NCI-H446 treated with DMSO at 0.1 percent for 48 hours (cell line): ENCODE measurements around the gene ARHGEF37.
"Not testable (repeated sequence)": the region's sequence is repeated elsewhere in the genome, so short reads cannot be mapped to it uniquely, and the experiment has no call there.

Experiments used
- DNase-seq: peaks from one replicate; lab custom pipeline; 2025; lab: John Stamatoyannopoulos, UW

ARHGEF37 gene, protein sequence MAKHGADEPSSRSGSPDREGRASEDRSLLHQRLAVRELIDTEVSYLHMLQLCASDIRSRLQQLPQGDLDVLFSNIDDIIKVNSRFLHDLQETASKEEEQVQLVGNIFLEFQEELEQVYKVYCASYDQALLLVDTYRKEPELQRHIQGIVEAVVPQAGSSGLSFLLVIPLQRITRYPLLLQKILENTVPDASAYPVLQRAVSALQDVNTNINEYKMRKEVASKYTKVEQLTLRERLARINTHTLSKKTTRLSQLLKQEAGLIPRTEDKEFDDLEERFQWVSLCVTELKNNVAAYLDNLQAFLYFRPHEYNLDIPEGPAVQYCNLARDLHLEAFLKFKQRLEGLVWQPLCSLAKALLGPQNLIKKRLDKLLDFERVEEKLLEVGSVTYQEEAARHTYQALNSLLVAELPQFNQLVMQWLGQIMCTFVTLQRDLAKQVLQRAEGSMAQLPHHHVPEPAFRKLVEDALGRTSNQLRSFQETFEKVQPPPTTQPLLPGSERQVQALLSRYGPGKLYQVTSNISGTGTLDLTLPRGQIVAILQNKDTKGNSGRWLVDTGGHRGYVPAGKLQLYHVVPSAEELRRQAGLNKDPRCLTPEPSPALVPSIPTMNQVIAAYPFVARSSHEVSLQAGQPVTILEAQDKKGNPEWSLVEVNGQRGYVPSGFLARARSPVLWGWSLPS

DNA sequence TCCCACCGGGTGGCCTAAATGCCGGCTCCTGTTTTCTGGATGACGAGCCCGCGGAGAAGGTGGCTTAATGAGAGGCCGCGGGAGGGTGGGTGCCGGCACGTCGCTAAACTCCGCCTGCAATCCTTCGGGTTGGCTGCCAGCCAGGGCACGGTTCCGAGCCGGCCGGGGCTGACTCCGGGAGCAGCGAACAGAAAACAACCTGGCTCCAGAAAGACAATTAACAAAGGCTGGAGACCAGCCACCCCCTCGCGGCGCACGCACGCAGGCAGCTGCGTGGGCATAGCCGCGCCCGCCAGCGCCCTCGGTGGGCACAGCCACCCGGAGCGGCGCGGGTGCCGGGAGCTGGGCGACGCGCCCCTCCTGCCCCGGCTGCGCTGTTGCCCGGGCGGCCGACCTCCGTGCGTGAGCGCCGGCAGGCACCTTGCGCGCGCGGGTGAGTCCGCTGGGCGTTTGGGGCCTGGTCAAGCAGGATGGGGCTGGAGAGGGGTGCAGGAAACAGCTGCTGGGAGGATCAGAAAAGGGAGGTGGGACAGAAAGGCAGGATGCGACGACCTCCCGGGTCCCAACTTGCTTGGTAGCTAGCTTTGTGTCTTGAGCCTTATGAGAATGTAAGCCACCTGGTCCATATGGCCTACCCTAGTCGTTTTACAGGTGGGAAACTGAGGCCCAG is at the start of gene ARHGEF37:
Gene ARHGEF37, plus strand, starts transcription at position 307 of the 670 bp plus-strand sequence. CDS start 16,272 bp downstream, outside the sequence.
- peak; percentile 8 for DNase-seq

- no peak for DNase-seq
These were observed 48.9 kb upstream of the ARHGEF37 start for GRCh38 chr5:149532413-149532812.

DNA sequence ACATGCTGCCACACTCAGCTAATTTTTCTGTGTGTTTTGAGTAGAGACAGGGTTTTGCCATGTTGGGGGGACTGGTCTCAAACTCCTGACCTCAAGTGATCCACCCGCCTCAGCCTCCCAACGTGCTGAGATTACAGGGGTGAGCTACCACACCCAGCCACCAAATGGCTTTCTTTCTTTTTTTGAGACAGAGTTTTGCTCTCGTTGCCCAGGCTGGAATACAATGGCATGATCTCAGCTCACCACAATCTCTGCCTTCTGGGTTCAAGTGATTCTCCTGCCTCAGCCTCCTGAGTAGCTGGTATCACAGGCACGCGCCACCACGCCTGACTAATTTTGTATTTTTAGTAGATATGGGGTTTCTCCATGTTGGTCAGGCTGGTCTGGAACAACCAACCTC is 45.5 kb upstream of the ARHGEF37 start:
- DNase-seq, result not testable (repeated sequence)

- DNase-seq, result no peak
These were observed 43.8 kb upstream of the ARHGEF37 start for GRCh38 chr5:149537374-149537975.

DNA sequence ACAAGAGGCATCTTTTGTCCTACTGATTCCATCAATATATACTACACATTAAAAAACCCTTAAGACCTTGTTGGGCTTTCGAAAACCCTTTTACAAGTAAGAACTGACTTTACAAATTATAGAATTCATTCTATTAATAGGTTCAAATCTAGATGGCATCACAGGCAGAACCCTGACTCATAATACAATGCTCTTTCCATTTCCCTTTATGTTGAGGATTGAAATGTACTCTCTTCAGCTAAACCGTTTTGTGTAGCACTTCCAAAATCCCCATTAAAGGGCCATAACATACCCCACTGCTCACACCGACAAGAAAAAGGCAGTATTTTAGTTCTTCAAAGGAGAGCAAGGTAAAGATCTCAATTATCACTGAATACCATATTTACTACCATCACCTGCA is 41.2 kb upstream of the ARHGEF37 start:
- DNase-seq, result no peak

DNA sequence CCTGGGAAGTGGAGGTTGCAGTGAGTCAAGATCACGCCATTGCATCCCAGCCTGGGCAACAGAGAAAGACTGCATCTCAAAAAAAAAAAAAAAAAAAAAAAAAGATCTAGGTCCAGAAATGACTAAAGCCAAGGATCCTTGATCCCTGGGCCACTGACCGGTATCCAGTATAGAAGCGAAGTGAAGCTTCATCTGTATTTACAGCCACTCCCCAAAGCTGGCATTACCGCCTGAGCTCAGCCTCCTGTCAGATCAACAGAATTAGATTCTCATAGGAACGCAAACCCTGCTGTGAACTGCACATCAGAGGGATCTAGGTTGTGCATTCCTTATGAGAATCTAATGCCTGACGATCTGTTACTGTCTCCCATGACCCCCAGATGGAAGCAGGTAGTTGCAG is 39.4 kb upstream of the ARHGEF37 start:
- no peak for DNase-seq

DNA sequence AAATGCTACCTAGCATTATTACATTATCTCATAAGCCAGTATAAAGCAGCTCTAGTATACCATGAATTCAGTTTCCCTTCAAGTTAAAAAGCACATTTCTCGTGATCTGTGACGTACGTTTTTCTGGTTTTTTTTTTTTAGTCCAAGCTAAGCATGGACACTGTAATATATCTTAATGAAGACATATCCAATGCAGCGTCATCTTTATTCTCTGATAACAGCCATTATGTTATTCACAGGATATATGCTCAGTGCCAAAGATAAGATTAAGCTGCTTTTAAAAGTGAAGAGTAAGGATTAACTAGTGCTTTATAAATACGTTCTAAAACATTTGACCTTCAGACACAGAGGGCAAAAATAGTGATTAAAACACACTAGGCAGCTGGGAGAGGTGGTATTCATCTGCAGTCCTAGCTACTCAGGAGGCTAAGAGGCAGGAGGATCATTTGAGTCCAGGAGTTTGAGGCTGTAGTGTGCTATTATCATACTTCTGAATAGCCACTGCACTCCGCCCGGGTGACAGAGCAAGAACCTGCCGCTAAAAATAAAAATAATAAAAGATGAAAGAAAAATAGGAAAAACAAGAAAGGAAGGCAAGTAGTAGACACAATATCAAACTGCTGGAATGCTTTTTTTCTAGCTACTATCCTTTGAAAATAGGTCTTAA is 37.8 kb upstream of the ARHGEF37 start:
- DNase-seq, result no peak

DNA sequence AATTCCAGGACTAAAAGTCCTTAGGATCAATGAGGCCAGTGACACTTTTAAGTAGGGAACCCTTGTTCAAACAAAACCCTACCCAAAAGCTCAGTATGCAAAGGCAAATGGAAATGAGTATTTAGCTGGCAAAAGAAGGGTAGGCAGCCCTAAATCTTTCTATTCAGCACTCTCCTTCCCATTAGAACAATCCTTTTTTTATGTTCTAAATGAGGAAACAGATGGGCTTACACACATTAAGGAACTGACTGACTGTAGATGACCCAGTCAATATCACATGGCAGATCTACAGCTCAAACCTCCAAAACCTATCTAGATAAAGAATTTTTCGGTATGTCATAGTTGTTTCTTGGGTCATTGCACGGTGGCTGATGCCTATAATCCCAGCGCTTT is 37.3 kb upstream of the ARHGEF37 start:
- DNase-seq, result no peak

GRCh38 chr5:149545327-149545726 is 36.0 kb upstream of the ARHGEF37 start:
- no peak for DNase-seq

DNA sequence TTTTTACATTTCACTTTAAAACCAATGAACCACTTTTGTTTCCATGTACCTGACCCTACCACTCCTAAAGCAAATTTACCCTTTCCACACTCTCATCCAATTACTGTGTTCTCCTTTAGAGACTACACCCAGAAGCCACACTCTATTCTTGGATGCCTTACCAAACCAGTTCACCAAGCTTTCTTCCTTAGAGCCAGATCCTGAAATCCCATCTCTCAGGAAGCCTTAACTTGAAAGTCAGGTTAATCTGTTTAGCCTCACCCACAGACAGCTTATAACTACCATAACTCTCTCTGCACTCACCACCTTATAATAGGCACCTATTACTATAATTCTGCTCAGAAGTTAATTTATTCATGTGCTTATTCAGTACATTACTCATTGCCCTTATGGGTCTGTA is 34.3 kb upstream of the ARHGEF37 start:
- no peak for DNase-seq

- peak; percentile 47 for DNase-seq
These were observed 31.6 kb upstream of the ARHGEF37 start for GRCh38 chr5:149549461-149550267.

DNA sequence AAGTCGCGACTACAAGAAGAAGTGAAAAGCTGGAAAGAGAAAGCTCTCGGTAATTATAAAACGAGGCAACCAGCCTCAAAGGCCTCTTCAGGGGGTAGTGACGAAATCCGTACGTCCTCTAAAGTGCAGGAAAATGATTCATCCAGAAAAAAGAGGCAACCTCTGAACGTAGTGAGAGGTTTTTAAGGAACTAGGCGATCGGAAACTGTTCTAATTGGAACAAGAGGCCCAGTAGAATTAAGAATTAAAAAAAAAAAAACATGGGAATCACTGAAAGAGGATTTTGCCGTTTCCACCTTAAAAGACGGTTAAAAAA is 31.1 kb upstream of the ARHGEF37 start:
- no peak for DNase-seq

DNA sequence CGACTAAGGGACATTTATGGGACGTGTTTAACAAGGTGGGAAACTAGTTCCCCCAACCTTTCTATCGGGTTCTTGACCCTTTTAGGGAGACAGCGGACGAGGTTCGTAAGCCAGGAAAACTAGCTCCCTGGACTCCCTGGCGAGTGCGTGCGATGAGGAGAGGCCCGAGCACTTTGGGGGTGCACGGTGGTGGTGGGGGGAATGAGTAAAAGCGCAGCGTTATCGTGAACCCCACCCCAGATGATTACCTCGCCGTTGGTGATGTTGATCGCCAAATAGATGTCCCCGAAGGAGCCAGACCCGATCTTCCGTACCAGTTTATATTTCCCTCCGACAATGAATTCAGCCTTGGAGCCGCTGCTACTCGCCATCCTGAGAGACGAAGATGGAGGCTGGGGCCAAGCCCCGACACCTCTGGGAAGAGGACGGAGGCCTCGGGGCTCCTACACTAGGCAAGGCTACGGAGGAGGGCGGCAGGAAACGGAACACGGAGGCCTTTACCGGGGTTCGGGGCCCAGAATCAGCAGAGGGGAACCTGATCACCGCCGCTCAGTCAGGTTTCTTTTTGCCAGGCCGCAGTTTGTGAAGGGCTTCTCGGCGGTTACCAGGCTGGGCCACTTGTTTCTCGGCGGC is 30.6 kb upstream of the ARHGEF37 start:
- DNase-seq, result no peak

- peak; percentile 95 for DNase-seq
These were observed 29.9 kb upstream of the ARHGEF37 start, which contains the start of gene CSNK1A1 for GRCh38 chr5:149551227-149552037. Gene CSNK1A1 (minus strand): TSS chr5:149551439. CDS start chr5:149550964, 475 bp downstream.

DNA sequence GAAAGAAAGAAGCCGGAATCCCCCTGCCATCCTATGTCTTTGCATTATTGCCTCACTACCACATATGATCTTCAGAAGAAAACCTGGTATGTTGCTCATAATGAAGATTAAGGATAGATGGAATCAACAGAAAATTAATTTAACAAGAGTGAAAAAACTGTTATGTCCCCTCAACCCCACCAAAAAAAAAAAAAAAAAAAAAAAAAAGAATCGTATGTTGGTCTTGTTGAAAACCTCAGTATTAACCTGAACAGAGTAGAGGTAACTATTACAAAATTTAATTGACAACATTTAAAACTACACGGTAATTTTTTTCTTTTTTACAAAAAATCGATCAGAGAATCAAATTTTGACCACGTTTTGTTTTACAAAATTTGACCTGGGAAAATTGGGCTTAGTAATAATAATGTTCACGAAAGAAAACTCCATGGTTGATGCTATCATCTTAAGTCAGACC is 29.2 kb upstream of the ARHGEF37 start:
- DNase-seq, result no peak

- DNase-seq, result no peak
These were observed 28.6 kb upstream of the ARHGEF37 start for GRCh38 chr5:149552553-149553160.

DNA sequence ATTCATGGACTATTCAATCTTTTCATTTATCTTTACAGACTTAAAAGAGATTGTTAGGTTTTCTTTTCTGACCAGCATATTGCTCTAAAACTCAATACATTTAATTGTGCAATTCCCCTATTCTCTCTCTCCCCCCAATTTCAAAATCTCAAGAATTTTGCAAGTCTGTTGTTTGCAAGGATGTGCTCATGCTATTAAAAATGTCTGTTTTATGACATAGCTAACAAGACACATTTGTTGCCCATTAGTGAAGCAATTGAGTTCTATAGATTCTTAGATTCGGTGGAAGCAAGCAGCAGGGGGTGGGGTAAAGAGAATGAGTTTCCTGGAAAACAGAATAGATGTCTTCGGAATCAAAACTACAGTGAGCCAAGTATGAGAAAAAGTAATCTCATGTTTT is 21.6 kb upstream of the ARHGEF37 start:
- DNase-seq, result no peak

DNA sequence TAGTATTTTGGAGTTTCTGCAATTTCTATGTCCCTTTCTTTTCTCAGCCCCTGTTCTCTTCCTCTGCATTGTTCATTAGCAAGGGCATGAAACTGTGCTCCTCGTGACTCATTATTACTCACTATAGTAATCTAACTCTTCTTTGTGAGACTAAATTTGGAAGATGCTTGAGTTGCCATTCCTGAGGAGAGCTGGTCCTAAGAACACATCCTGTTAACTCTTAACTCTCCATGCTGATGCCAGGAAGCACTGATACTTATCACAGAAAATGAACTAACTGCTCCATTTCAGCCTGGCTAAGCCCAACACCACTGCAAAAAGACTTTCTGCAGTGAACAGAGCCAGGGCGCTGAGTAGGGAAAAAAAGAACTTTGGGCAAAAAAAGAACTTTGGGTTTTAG is 19.4 kb upstream of the ARHGEF37 start:
- DNase-seq, result peak; percentile 10

DNA sequence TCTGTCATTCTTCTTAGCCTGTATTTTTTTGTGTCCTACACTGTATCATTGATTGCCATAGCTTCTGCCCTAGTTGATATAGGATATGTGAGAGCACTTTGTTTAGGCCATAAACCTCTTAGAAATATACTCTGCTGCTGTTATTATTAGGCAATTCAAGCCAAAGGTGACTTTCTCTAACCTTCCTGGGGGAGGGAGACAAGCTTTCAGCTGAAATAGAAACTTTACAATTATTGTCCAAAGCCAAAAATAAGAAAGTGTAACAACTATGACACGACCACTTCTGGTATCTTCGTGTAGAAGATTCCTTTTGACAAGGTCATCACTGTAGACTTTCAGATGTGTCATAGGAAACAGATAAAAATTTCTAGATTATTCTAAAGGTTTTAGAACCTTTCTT is 17.8 kb upstream of the ARHGEF37 start:
- no peak for DNase-seq
